ENCODE data around the gene PDSS2.

Gene PDSS2

GRCh38 chr6:107421696-107422256, 37.6 kb downstream of the PDSS2 start:
- in situ Hi-C loops (cut with HindIII; ENCODE audit: low sequenced_read_pairs) = no loop called here

- in situ Hi-C loops (cut with HindIII; ENCODE audit: low sequenced_read_pairs) = no loop called here
These were observed 39.6 kb downstream of the PDSS2 start for GRCh38 chr6:107419733-107420132.

- in situ Hi-C loops (cut with HindIII; ENCODE audit: low sequenced_read_pairs) = no loop called here
These were observed 41.2 kb downstream of the PDSS2 start for GRCh38 chr6:107418118-107418517.

- in situ Hi-C loops (cut with HindIII; ENCODE audit: low sequenced_read_pairs) = no loop called here
These were observed 43.2 kb downstream of the PDSS2 start for GRCh38 chr6:107416145-107416544.

GRCh38 chr6:107413966-107414645, 45.3 kb downstream of the PDSS2 start:
- in situ Hi-C loops (cut with HindIII; ENCODE audit: low sequenced_read_pairs) = no loop called here

GRCh38 chr6:107411161-107411560, 48.2 kb downstream of the PDSS2 start:
- in situ Hi-C loops (cut with HindIII; ENCODE audit: low sequenced_read_pairs) = no loop called here

- in situ Hi-C loops (cut with HindIII; ENCODE audit: low sequenced_read_pairs) = no loop called here
These were observed 49.4 kb downstream of the PDSS2 start for GRCh38 chr6:107409942-107410341.

- in situ Hi-C loops (cut with HindIII; ENCODE audit: low sequenced_read_pairs) = no loop called here
These were observed 50.6 kb downstream of the PDSS2 start for GRCh38 chr6:107408714-107409113.

GRCh38 chr6:107405002-107405401, 54.4 kb downstream of the PDSS2 start:
- in situ Hi-C loops (cut with HindIII; ENCODE audit: low sequenced_read_pairs) = no loop called here

GRCh38 chr6:107402533-107402932, 56.8 kb downstream of the PDSS2 start:
- in situ Hi-C loops (cut with HindIII; ENCODE audit: low sequenced_read_pairs) = no loop called here

GRCh38 chr6:107401573-107401972, 57.8 kb downstream of the PDSS2 start:
- in situ Hi-C loops (cut with HindIII; ENCODE audit: low sequenced_read_pairs) = no loop called here

GRCh38 chr6:107400616-107401147, 58.7 kb downstream of the PDSS2 start:
- in situ Hi-C loops (cut with HindIII; ENCODE audit: low sequenced_read_pairs) = no loop called here

GRCh38 chr6:107399935-107400334, 59.4 kb downstream of the PDSS2 start:
- in situ Hi-C loops (cut with HindIII; ENCODE audit: low sequenced_read_pairs) = no loop called here

GRCh38 chr6:107398001-107398400, 61.4 kb downstream of the PDSS2 start:
- in situ Hi-C loops (cut with HindIII; ENCODE audit: low sequenced_read_pairs) = no loop called here

GRCh38 chr6:107396211-107396610, 63.2 kb downstream of the PDSS2 start:
- in situ Hi-C loops (cut with HindIII; ENCODE audit: low sequenced_read_pairs) = no loop called here

GRCh38 chr6:107392069-107392468, 67.3 kb downstream of the PDSS2 start:
- in situ Hi-C loops (cut with HindIII; ENCODE audit: low sequenced_read_pairs) = no loop called here

- in situ Hi-C loops (cut with HindIII; ENCODE audit: low sequenced_read_pairs) = no loop called here
These were observed 68.5 kb downstream of the PDSS2 start for GRCh38 chr6:107390685-107391435.

GRCh38 chr6:107390056-107390455, 69.3 kb downstream of the PDSS2 start:
- in situ Hi-C loops (cut with HindIII; ENCODE audit: low sequenced_read_pairs) = no loop called here

- in situ Hi-C loops (cut with HindIII; ENCODE audit: low sequenced_read_pairs) = no loop called here
These were observed 72.5 kb downstream of the PDSS2 start for GRCh38 chr6:107386904-107387303.

- in situ Hi-C loops (cut with HindIII; ENCODE audit: low sequenced_read_pairs) = no loop called here
These were observed 73.0 kb downstream of the PDSS2 start for GRCh38 chr6:107386340-107386739.

GRCh38 chr6:107383705-107384104, 75.7 kb downstream of the PDSS2 start:
- in situ Hi-C loops (cut with HindIII; ENCODE audit: low sequenced_read_pairs) = no loop called here

- in situ Hi-C loops (cut with HindIII; ENCODE audit: low sequenced_read_pairs) = no loop called here
These were observed 85.1 kb downstream of the PDSS2 start for GRCh38 chr6:107374264-107374663.
